H1 (cell line): ENCODE results near the gene DLK2. TPM values are rescaled to one million over a fixed set of nuclear protein-coding genes. Genes with fewer than 3 reads are reported as not detected.

Experiments
- CTCF ChIA-PET: fragments of 300-600 bp; sonication (Branson Sonifier 250); formaldehyde crosslinking; loops from one replicate; lab custom pipeline; 2021; ENCODE audit not compliant: partially characterized antibody; lab: Charles Lee
- POLR2A ChIA-PET: fragments of 300-600 bp; sonication (Branson Sonifier 250); formaldehyde crosslinking; loops from one replicate; lab custom pipeline; 2021; ENCODE audit warnings: inconsistent platforms; ENCODE audit not compliant: partially characterized antibody; lab: Charles Lee
- DNase-seq, 2 experiments: peaks; one replicate each; pipeline versions ENCODE4 v3.0.0 to v3.0.0-alpha.2; 2010 to 2022; ENCODE audit warnings: low spot score in 2 of 2, low read depth in 1 of 2, mixed read lengths in 1 of 2
- FAIRE-seq: peaks from 2 replicates; lab custom pipeline; 2011; peaks lifted over from hg19 to GRCh38; lab: Jason Lieb, UNC
- H2AFZ ChIP-seq: 2 replicates; pipeline ENCODE4 v1.8.1; 2012; ENCODE audit warnings: low read length, inconsistent platforms
- H2AK5ac ChIP-seq: 2 replicates; pipeline ENCODE4 v1.6.1; 2013; ENCODE audit warnings: low read depth, low read length
- H2BK120ac ChIP-seq: replicated peaks from 2 replicates; pipeline ENCODE3; 2013; ENCODE audit warnings: low read depth, low read length, inconsistent platforms
- H2BK12ac ChIP-seq: 2 replicates; pipeline ENCODE4 v1.6.1; 2013; ENCODE audit warnings: low read depth, low read length
- H2BK15ac ChIP-seq: 2 replicates; pipeline ENCODE4 v1.6.1; 2013; ENCODE audit warnings: low read length
- H2BK20ac ChIP-seq: 2 replicates; pipeline ENCODE4 v1.6.1; 2013; ENCODE audit warnings: low read length
- H2BK5ac ChIP-seq: 2 replicates; pipeline ENCODE4 v1.6.1; 2013; ENCODE audit warnings: low read depth, low read length
- H3K14ac ChIP-seq: 2 replicates; pipeline ENCODE4 v1.6.1; 2013; ENCODE audit warnings: inconsistent platforms; ENCODE audit not compliant: insufficient read length
- H3K18ac ChIP-seq: 2 replicates; pipeline ENCODE4 v1.6.1; 2013; ENCODE audit warnings: low read length; ENCODE audit errors: extremely low read depth
- H3K23ac ChIP-seq: 2 replicates; pipeline ENCODE4 v1.6.1; 2013; ENCODE audit warnings: inconsistent platforms; ENCODE audit not compliant: insufficient read length
- H3K23me2 ChIP-seq: 2 replicates; pipeline ENCODE4 v1.6.1; 2013; ENCODE audit warnings: low read depth, low read length
- H3K27ac ChIP-seq: 2 replicates; pipeline ENCODE4 v1.6.1; 2011; ENCODE audit warnings: low read depth, low read length, inconsistent platforms
- H3K27me3 ChIP-seq, 4 experiments: replicated peaks in 1 of 4; 1 replicate in 1 of 4; 2 replicates in 3 of 4; pipeline versions ENCODE4 v1.6.1 to v1.8.1; 2011 to 2013; ENCODE audit warnings: low read length in 3 of 4, mild to moderate bottlenecking in 3 of 4, inconsistent platforms in 2 of 4, mixed read lengths in 2 of 4, moderate library complexity in 1 of 4; ENCODE audit not compliant: control insufficient read depth in 3 of 4, insufficient read depth in 3 of 4; ENCODE audit errors: extremely low read depth in 1 of 4
- H3K36me3 ChIP-seq, 4 experiments: 2 replicates each; pipeline versions ENCODE4 v1.6.1 to v1.8.1; 2011 to 2013; ENCODE audit warnings: mild to moderate bottlenecking in 4 of 4, low read length in 3 of 4, moderate library complexity in 2 of 4, control low read depth in 1 of 4, inconsistent platforms in 1 of 4; ENCODE audit not compliant: insufficient read depth in 4 of 4, control insufficient read depth in 2 of 4
- H3K4ac ChIP-seq: replicated peaks from 2 replicates; pipeline ENCODE3; 2013; ENCODE audit warnings: low read length, low read depth, mixed read lengths, inconsistent platforms; ENCODE audit not compliant: insufficient read length
- H3K4me1 ChIP-seq, 4 experiments: replicated peaks in 1 of 4; 1 replicate in 1 of 4; 2 replicates in 3 of 4; pipeline versions ENCODE4 v1.6.1 to v1.8.1; 2011 to 2013; ENCODE audit warnings: low read length in 3 of 4, inconsistent platforms in 2 of 4, mixed read lengths in 1 of 4; ENCODE audit not compliant: insufficient read depth in 4 of 4, control insufficient read depth in 3 of 4
- H3K4me2 ChIP-seq, 2 experiments: 2 replicates each; pipeline versions ENCODE4 v1.6.1 to v1.8.1; 2011 to 2013; ENCODE audit warnings: low read depth in 2 of 2, low read length in 2 of 2, control low read depth in 1 of 2, inconsistent platforms in 1 of 2, mild to moderate bottlenecking in 1 of 2; ENCODE audit not compliant: insufficient read depth in 1 of 2
- H3K4me3 ChIP-seq, 4 experiments: fragments of 200-600, 300-600 bp in 1 of 4; sonication (generic), shearing (Covaris generic), sonication (Bioruptor Twin) in 1 of 4; 2 replicates each; pipeline versions ENCODE4 v1.5.1 to v1.8.1; 2011 to 2016; ENCODE audit warnings: low read length in 4 of 4, low read depth in 3 of 4, control low read depth in 2 of 4, inconsistent platforms in 2 of 4, mild to moderate bottlenecking in 2 of 4, mixed read lengths in 1 of 4, moderate library complexity in 1 of 4; ENCODE audit not compliant: insufficient read depth in 2 of 4; ENCODE audit errors: extremely low read depth in 1 of 4
- H3K56ac ChIP-seq: replicated peaks from 2 replicates; pipeline ENCODE3; 2013; ENCODE audit warnings: low read depth, mild to moderate bottlenecking, mixed read lengths, low read length, inconsistent platforms; ENCODE audit not compliant: insufficient read length
- H3K79me1 ChIP-seq: 2 replicates; pipeline ENCODE4 v1.6.1; 2013; ENCODE audit warnings: low read depth, low read length, control low read depth
- H3K79me2 ChIP-seq, 2 experiments: 2 replicates each; pipeline versions ENCODE4 v1.6.1 to v1.8.1; 2012 to 2013; ENCODE audit warnings: low read length in 2 of 2, mild to moderate bottlenecking in 2 of 2, inconsistent platforms in 1 of 2; ENCODE audit not compliant: insufficient read depth in 2 of 2, control insufficient read depth in 1 of 2
- H3K9ac ChIP-seq, 4 experiments: replicated peaks in 1 of 4; 1 replicate in 1 of 4; 2 replicates in 3 of 4; pipeline versions ENCODE4 v1.6.1 to v1.8.1; 2011 to 2013; ENCODE audit warnings: low read depth in 3 of 4, low read length in 3 of 4, control low read depth in 2 of 4, mild to moderate bottlenecking in 2 of 4, moderate library complexity in 2 of 4, inconsistent platforms in 1 of 4; ENCODE audit errors: extremely low read depth in 1 of 4
- H3K9me3 ChIP-seq, 2 experiments: 2 replicates each; pipeline versions ENCODE4 v1.6.1 to v1.8.1; 2012 to 2013; ENCODE audit warnings: mild to moderate bottlenecking in 2 of 2, moderate library complexity in 2 of 2, control low read depth in 1 of 2, inconsistent platforms in 1 of 2, low read depth in 1 of 2, low read length in 1 of 2, mixed read lengths in 1 of 2; ENCODE audit not compliant: insufficient read depth in 2 of 2
- H4K20me1 ChIP-seq, 2 experiments: replicated peaks in 1 of 2; 2 replicates each; pipeline versions ENCODE3 to v1.8.1; 2011 to 2013; ENCODE audit warnings: inconsistent platforms in 2 of 2, low read length in 2 of 2, mild to moderate bottlenecking in 1 of 2; ENCODE audit not compliant: insufficient read depth in 2 of 2, control insufficient read depth in 1 of 2
- H4K5ac ChIP-seq: 2 replicates; pipeline ENCODE4 v1.6.1; 2013; ENCODE audit warnings: low read length, low read depth, mixed read lengths, inconsistent platforms; ENCODE audit not compliant: insufficient read length
- H4K8ac ChIP-seq: 2 replicates; pipeline ENCODE4 v1.8.0; 2013; ENCODE audit warnings: mild to moderate bottlenecking, moderate library complexity, low read length, inconsistent platforms; ENCODE audit not compliant: insufficient read depth; ENCODE audit errors: extremely low read depth
- H4K91ac ChIP-seq: replicated peaks from 2 replicates; pipeline ENCODE3; 2013; ENCODE audit warnings: low read length, mixed read lengths, inconsistent platforms; ENCODE audit not compliant: insufficient read length
- CBX8 ChIP-seq: fragments of 300-800, 300-1000 bp; sonication (generic); IDR thresholded peaks from 2 replicates; pipeline ENCODE4 v1.7.1; 2016; ENCODE audit warnings: low read depth, low read length, borderline replicate concordance
- CTBP2 ChIP-seq: IDR thresholded peaks from 2 replicates; pipeline ENCODE4 v1.7.0; 2011; ENCODE audit warnings: borderline replicate concordance, mild to moderate bottlenecking, moderate library complexity, mixed read lengths, low read length; ENCODE audit not compliant: insufficient read depth, insufficient read length
- EGR1 ChIP-seq: IDR thresholded peaks from 2 replicates; pipeline ENCODE4 v1.6.1; 2011; ENCODE audit warnings: low read depth, low read length, borderline replicate concordance
- EZH2 ChIP-seq: fragments of 200-600 bp; sonication (generic); IDR thresholded peaks from 2 replicates; pipeline ENCODE4 v1.7.1; 2012; ENCODE audit warnings: low read depth, mild to moderate bottlenecking, moderate library complexity, low read length, inconsistent platforms; ENCODE audit not compliant: severe bottlenecking
- JUN ChIP-seq: IDR thresholded peaks from 2 replicates; pipeline ENCODE4 v1.6.1; 2011; ENCODE audit warnings: low read depth, mild to moderate bottlenecking, improper control_type of control experiment, low read length
- KDM1A ChIP-seq: fragments of 200-600, 300-600 bp; sonication (generic); IDR thresholded peaks from 2 replicates; pipeline ENCODE4 v1.7.1; 2016; ENCODE audit warnings: mild to moderate bottlenecking, low read length, borderline replicate concordance
- POLR2AphosphoS5 ChIP-seq: IDR thresholded peaks from 2 replicates; pipeline ENCODE4 v1.6.1; 2011; ENCODE audit warnings: low read depth, low read length
- SAP30 ChIP-seq: fragments of 300-600 bp; sonication (generic); IDR thresholded peaks from 2 replicates; pipeline ENCODE4 v1.7.1; 2012; ENCODE audit warnings: low read length, moderate library complexity, mild to moderate bottlenecking, inconsistent platforms; ENCODE audit not compliant: insufficient read depth, insufficient replicate concordance
- SIRT6 ChIP-seq: IDR thresholded peaks from one replicate; pipeline ENCODE4 v1.7.1; 2012; ENCODE audit warnings: low read length, inconsistent platforms
- SP4 ChIP-seq: IDR thresholded peaks from 2 replicates; pipeline ENCODE4 v1.6.1; 2012; ENCODE audit warnings: low read length, inconsistent platforms
- TAF1 ChIP-seq: IDR thresholded peaks from 2 replicates; pipeline ENCODE4 v1.6.1; 2011; ENCODE audit warnings: mild to moderate bottlenecking, low read depth, low read length
- TAF7 ChIP-seq: optimal IDR thresholded peaks from 2 replicates; pipeline ENCODE3; 2011; ENCODE audit warnings: low read depth, mild to moderate bottlenecking, inconsistent platforms, low read length, moderate library complexity, borderline replicate concordance
- TEAD4 ChIP-seq: IDR thresholded peaks from 2 replicates; pipeline ENCODE4 v1.6.1; 2012; ENCODE audit warnings: low read depth, low read length, inconsistent platforms, mixed read lengths
- YY1 ChIP-seq: IDR thresholded peaks from 2 replicates; pipeline ENCODE4 v1.6.1; 2011; ENCODE audit warnings: low read depth, mild to moderate bottlenecking, low read length
- WGBS, 2 experiments: shearing (Covaris generic) in 1 of 2; methylation state at CpG; one replicate each; pipeline versions ENCODE4 v1.1.6 to v1.1.7; 2013 to 2015; ENCODE audit warnings: low lambda C conversion rate in 2 of 2, mixed read lengths in 2 of 2, inconsistent platforms in 1 of 2, low coverage in 1 of 2, missing lambda C conversion rate in 1 of 2; ENCODE audit not compliant: insufficient replicate concordance in 2 of 2, insufficient coverage in 1 of 2, insufficient read length in 1 of 2; ENCODE audit errors: extremely low coverage in 1 of 2, missing lambda C conversion rate in 1 of 2; 5-methylcytosine and 5-hydroxymethylcytosine counted together
- polyA plus RNA-seq, 7 experiments: library from polyadenylated mRNA; depleted of rRNA in 3 of 7; stranded (reverse) in 5 of 7; unstranded in 2 of 7; fragments of >200 nt in 5 of 7; fragments of 200-250 nt in 2 of 7; gene quantifications; 1 replicate in 5 of 7; 2 replicates in 1 of 7; 4 replicates in 1 of 7; pipeline versions ENCODE4 v1.2.1 to v1.2.3, GENCODE V29; 2011 to 2013; ENCODE audit warnings: missing spikeins in 2 of 7, mixed read lengths in 2 of 7
- total RNA-seq: library from RNA; stranded (reverse); fragmentation: NEBNext Ultra II Directional; extraction: Animal tissue kit (Norgen Biotek cat#: 25700); gene quantifications from 2 replicates; pipeline ENCODE4 v1.2.1, GENCODE V29; 2021

The DLK2 gene
- total and polyA plus RNA-seq, 2 of the 8 experiments (the other 6 are each of a cell fraction or from before 2014, with no cell fraction given) = 0.37 to 0.80 TPM

DNA sequence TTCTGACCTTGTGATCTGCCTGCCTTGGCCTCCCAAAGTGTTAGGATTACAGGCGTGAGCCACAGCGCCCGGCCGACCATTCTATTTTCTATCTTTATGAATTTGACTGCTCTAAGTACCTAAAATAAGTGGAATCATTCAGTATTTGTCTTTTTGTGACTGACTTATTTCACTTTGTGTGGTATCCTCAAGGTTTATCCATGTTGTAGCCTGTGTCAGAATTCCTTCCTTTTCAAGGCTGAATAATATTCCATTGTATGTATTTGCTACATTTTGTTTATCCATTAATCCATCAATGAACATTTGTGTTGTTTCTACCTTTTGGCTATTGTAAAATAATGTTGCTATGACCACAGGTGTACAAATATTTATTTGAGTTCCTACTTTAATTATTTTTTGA is 17.2 kb upstream of the DLK2 start:
- H3K23me2 ChIP-seq = peaks cover 4% of the 10 kb centered on the region; the same call in 1 of the 2 replicates
- H2BK5ac ChIP-seq = no peak overlapping the region
- H3K79me1 ChIP-seq = no peaks in the 10 kb centered on the region
- no peak for FAIRE-seq
- H2BK12ac ChIP-seq = no peak overlapping the region
- ChIA-PET CTCF (interaction anchor here (1.0 to 32.9 kb wide), 3 partner anchors 15 to 28 kb away, joined by 3 to 536 read pairs (median 17); partner anchors contain the start of genes DLK2 and LRRC73), POLR2A (interaction anchor here (1.0 kb wide), 1 partner anchor 18 kb away, joined by 5 read pairs; no protein-coding TSS in a partner anchor)
- no peaks in the 10 kb centered on the region for H3K27me3 ChIP-seq
- 97% methylated on average over 4 of the region's 4 CpGs; no CpG with 5 or more reads in 1 of the 2 experiments for WGBS, 2 experiments
- H2AK5ac ChIP-seq = no peak overlapping the region
- H2BK120ac ChIP-seq = no peak overlapping the region
- H3K56ac ChIP-seq = no peak overlapping the region
- no peak overlapping the region for H3K4me3 ChIP-seq
- DNase-seq = no peak
- no peaks in the 10 kb centered on the region for H3K36me3 ChIP-seq
- H3K9me3 ChIP-seq = no peaks in the 10 kb centered on the region
- H4K91ac ChIP-seq = no peak overlapping the region
- H3K4me1 ChIP-seq = peaks cover 0 to 8% (median 5%) of the 10 kb centered on the region in 4 experiments; a peak in 4 of 7 replicates
- no peak overlapping the region for H2BK20ac ChIP-seq
- no peak overlapping the region for H2BK15ac ChIP-seq
- H3K4ac ChIP-seq = no peak overlapping the region
- no peak overlapping the region for H2AFZ ChIP-seq
- H4K20me1 ChIP-seq = no peaks in the 10 kb centered on the region
- H3K9ac ChIP-seq = no peak overlapping the region
- no peak overlapping the region for H3K18ac ChIP-seq
- H3K27ac ChIP-seq = no peak overlapping the region
- no peak overlapping the region for H4K5ac ChIP-seq
- no peak overlapping the region for H3K4me2 ChIP-seq
- H3K23ac ChIP-seq = no peak overlapping the region
- no peak overlapping the region for H4K8ac ChIP-seq
- no peak overlapping the region for H3K14ac ChIP-seq
- H3K79me2 ChIP-seq = no peaks in the 10 kb centered on the region
- TF ChIP-seq EZH2 (no peak), YY1 (no peak), SAP30 (no peak), TAF1 (no peak), SP4 (no peak), EGR1 (no peak), TEAD4 (no peak), KDM1A (no peak), POLR2AphosphoS5 (no peak), SIRT6 (no peak), JUN (no peak), CTBP2 (no peak), TAF7 (no peak), CBX8 (no peak)
